Spleen (tissue), 11 donors: ENCODE results near the gene KLHL26. TPM values are rescaled to one million over a fixed set of nuclear protein-coding genes. Genes with fewer than 3 reads are reported as not detected.

Source experiments
- DNase-seq: peaks from one replicate; pipeline ENCODE4 v3.0.0-alpha.2; 2020
- H3K27ac ChIP-seq, 8 donors: fragments of 200-600 bp; sonication (generic) in 7 of 8; 1 replicate in 4 of 8; 2 replicates in 4 of 8; pipeline versions ENCODE4 v1.5.0 to v1.8.0; 2016 to 2021; ENCODE audit warnings: inconsistent platforms in 4 of 8, mild to moderate bottlenecking in 4 of 8, moderate library complexity in 1 of 8
- H3K27me3 ChIP-seq, 7 donors: fragments of 200-600 bp; sonication (generic) in 6 of 7; replicated peaks in 1 of 7; 1 replicate in 4 of 7; 2 replicates in 3 of 7; pipeline versions ENCODE4 v1.5.0 to v1.8.0; 2016 to 2021; ENCODE audit warnings: inconsistent platforms in 3 of 7, mild to moderate bottlenecking in 1 of 7
- H3K36me3 ChIP-seq, 6 donors: fragments of 200-600 bp; sonication (generic) in 5 of 6; 1 replicate in 4 of 6; 2 replicates in 2 of 6; pipeline versions ENCODE4 v1.5.0 to v1.8.0; 2016 to 2021; ENCODE audit warnings: inconsistent platforms in 2 of 6
- H3K4me1 ChIP-seq, 6 donors: fragments of 200-600 bp; sonication (generic) in 5 of 6; 1 replicate in 3 of 6; 2 replicates in 3 of 6; pipeline versions ENCODE4 v1.5.0 to v1.8.0; 2016 to 2021; ENCODE audit warnings: inconsistent platforms in 3 of 6
- H3K4me3 ChIP-seq, 8 donors: fragments of 200-600 bp; sonication (generic) in 7 of 8; 1 replicate in 4 of 8; 2 replicates in 4 of 8; pipeline versions ENCODE4 v1.5.0 to v1.8.0; 2016 to 2021; ENCODE audit warnings: inconsistent platforms in 4 of 8, mild to moderate bottlenecking in 4 of 8, moderate library complexity in 2 of 8
- H3K9me3 ChIP-seq, 8 donors: fragments of 200-600 bp; sonication (generic) in 7 of 8; 1 replicate in 4 of 8; 2 replicates in 4 of 8; pipeline versions ENCODE4 v1.5.0 to v1.8.0; 2016 to 2021; ENCODE audit warnings: inconsistent platforms in 4 of 8
- POLR2A ChIP-seq, 3 donors: fragments of 450-650 bp; IDR thresholded peaks; one replicate each; pipeline ENCODE4 v1.5.1; 2017; ENCODE audit warnings: antibody characterized with exemption in 3 of 3, mild to moderate bottlenecking in 1 of 3
- POLR2AphosphoS5 ChIP-seq, 3 donors: sonication (generic); formaldehyde crosslinking; IDR thresholded peaks; one replicate each; pipeline ENCODE4 v1.5.1; 2017; ENCODE audit warnings: antibody characterized with exemption in 3 of 3
- WGBS, 5 donors: extraction: QIAGEN DNeasy Blood & Tissue Kit in 3 of 5; methylation state at CpG; one replicate each; pipeline versions ENCODE4 v1.1.5 to v1.1.7; 2013 to 2018; 5-methylcytosine and 5-hydroxymethylcytosine counted together
- intact Hi-C: fragments of 100-400 bp; cut with DNase I; formaldehyde crosslinking; loops from one replicate; pipeline ENCODE4 v1.15.0; 2023; ENCODE audit warnings: low total_unique reads
- polyA plus RNA-seq, 3 donors: library from polyadenylated mRNA; stranded (reverse); fragments of 200-250 nt; gene quantifications; one replicate each; pipeline ENCODE4 v1.2.1, GENCODE V29; 2013
- total RNA-seq, 7 donors: library from RNA; depleted of rRNA in 3 of 7; stranded (reverse); fragments of >200 nt in 3 of 7; fragmentation: NEBNext Ultra II Directional in 4 of 7; extraction: Animal tissue kit (Norgen Biotek cat#: 25700) in 4 of 7; gene quantifications; one replicate each; pipeline versions ENCODE4 v1.1.0 to v1.2.1, GENCODE V29; 2016 to 2021
- TF ChIP-seq, protein P1 (sequence below), 11 experiments: fragments of 200-600 bp in 7 of 11; fragments of 450-650 bp in 4 of 11; sonication (generic) in 4 of 11; IDR thresholded peaks in 8 of 11; conservative IDR thresholded peaks in 3 of 11; 1 replicate in 7 of 11; 2 replicates in 4 of 11; pipeline versions ENCODE4 v1.4.0 to v1.8.0; 2016 to 2021; ENCODE audit warnings: antibody characterized with exemption in 11 of 11, inconsistent platforms in 4 of 11, mild to moderate bottlenecking in 1 of 11
- donor health status: healthy with polysubstance abuse.
- donor health status: DM: no; HTN: no; CAD: no; lungs with moderate emphysema.
- donor health status: DM: no; HTN: no; CAD: no.
- donor health status: Bipolar disorder and iron deficiency.
- donor health status: healthy.
- donor health status: DM: no; HTN: no; CAD: no.
- donor health status: DM: yes; HTN: yes; CAD: no.

The KLHL26 gene
- total and polyA plus RNA-seq, 10 donors: 1.7 to 23.1 (median 7.2) TPM

DNA sequence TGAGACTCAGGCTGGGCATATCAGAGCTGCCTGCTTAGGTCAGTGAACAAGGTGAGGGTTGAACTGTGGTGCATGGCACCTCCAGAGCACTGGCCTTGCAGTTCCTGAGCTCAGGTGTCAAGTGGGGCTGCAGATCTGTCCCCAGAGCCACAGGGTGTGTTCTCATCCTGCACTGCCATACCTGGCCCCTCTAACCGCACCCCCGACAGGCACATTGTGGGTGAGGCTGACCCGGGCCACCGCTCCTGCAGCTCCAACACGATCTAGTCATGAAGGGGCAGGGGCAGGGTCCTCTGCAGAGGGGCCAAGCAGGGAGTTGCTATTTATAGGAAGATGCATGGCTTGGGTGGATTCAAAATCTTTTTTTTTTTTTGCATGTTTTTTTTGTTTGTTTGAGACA is 30.0 kb downstream of the KLHL26 start:
- Histone ChIP-seq H3K4me3 (no peak overlapping the region), H3K4me1 (peaks cover 0 to 39% (median 17%) of the 10 kb centered on the region in 6 donors), H3K9me3 (no peaks in the 10 kb centered on the region), H3K27ac (no peak overlapping the region), H3K36me3 (peaks cover 0 to 81% (median 30%) of the 10 kb centered on the region in 6 donors), H3K27me3 (no peaks in the 10 kb centered on the region)
- 83 to 96% (median 92%) methylated on average over 5 of the region's 5 CpGs for WGBS, 5 donors
- no peak for DNase-seq
- intact Hi-C loops: no loop called here
- TF ChIP-seq POLR2AphosphoS5 (IDR thresholded peaks at IDR 0.05) (no peak), POLR2A (IDR thresholded peaks at IDR 0.05) (no peak)
- TF ChIP-seq, protein P1, sequence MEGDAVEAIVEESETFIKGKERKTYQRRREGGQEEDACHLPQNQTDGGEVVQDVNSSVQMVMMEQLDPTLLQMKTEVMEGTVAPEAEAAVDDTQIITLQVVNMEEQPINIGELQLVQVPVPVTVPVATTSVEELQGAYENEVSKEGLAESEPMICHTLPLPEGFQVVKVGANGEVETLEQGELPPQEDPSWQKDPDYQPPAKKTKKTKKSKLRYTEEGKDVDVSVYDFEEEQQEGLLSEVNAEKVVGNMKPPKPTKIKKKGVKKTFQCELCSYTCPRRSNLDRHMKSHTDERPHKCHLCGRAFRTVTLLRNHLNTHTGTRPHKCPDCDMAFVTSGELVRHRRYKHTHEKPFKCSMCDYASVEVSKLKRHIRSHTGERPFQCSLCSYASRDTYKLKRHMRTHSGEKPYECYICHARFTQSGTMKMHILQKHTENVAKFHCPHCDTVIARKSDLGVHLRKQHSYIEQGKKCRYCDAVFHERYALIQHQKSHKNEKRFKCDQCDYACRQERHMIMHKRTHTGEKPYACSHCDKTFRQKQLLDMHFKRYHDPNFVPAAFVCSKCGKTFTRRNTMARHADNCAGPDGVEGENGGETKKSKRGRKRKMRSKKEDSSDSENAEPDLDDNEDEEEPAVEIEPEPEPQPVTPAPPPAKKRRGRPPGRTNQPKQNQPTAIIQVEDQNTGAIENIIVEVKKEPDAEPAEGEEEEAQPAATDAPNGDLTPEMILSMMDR (IDR thresholded peaks at IDR 0.05 in 8 of 11, conservative IDR thresholded peaks at IDR 0.05 in 3 of 11): no peak

DNA sequence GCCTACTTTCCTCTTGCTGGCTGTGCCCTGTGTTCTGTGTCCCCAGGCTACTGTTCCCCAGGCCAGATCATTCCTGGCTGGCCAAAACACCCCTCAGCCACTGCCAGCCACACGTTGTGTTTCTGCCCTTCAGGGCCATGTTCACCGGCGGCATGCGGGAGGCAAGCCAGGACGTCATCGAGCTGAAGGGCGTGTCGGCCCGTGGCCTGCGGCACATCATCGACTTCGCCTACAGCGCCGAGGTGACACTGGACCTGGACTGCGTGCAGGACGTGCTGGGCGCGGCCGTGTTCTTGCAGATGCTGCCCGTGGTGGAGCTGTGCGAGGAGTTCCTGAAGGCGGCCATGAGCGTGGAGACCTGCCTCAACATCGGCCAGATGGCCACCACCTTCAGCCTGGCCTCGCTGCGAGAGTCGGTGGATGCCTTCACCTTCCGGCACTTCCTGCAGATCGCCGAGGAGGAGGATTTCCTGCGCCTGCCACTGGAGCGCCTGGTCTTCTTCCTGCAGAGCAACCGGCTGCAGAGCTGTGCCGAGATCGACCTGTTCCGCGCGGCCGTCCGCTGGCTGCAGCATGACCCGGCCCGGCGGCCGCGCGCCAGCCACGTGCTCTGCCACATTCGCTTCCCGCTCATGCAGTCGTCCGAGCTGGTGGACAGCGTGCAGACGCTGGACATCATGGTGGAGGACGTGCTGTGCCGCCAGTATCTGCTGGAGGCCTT is 30.9 kb downstream of the KLHL26 start:
- Histone ChIP-seq H3K27ac (no peak overlapping the region), H3K36me3 (peaks cover 0 to 85% (median 31%) of the 10 kb centered on the region in 6 donors), H3K4me3 (no peak overlapping the region), H3K9me3 (no peaks in the 10 kb centered on the region), H3K4me1 (peaks cover 0 to 37% (median 16%) of the 10 kb centered on the region in 6 donors), H3K27me3 (no peaks in the 10 kb centered on the region)
- WGBS, 5 donors: 95 to 97% (median 96%) methylated on average over 45 to 55 of the region's 55 CpGs
- intact Hi-C loops: no loop called here
- TF ChIP-seq POLR2AphosphoS5 (IDR thresholded peaks at IDR 0.05) (peak in 1 of 3 donors; percentile 18), POLR2A (IDR thresholded peaks at IDR 0.05) (no peak)
- no peak for DNase-seq

DNA sequence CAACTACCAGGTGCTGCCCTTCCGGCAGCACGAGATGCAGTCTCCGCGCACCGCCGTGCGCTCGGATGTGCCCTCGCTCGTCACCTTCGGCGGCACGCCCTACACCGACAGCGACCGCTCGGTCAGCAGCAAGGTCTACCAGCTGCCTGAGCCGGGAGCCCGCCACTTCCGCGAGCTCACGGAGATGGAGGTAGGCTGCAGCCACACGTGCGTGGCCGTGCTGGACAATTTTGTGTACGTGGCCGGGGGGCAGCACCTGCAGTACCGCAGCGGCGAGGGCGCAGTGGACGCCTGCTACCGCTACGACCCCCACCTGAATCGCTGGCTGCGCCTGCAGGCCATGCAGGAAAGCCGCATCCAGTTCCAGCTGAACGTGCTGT is 31.4 kb downstream of the KLHL26 start:
- intact Hi-C loops: no loop called here
- no peak overlapping the region for H3K4me3 ChIP-seq
- H3K27me3 ChIP-seq: no peaks in the 10 kb centered on the region
- peaks cover 0 to 85% (median 31%) of the 10 kb centered on the region in 6 donors for H3K36me3 ChIP-seq
- TF ChIP-seq, protein P1 (IDR thresholded peaks at IDR 0.05 in 8 of 11, conservative IDR thresholded peaks at IDR 0.05 in 3 of 11): no peak
- TF ChIP-seq POLR2AphosphoS5 (IDR thresholded peaks at IDR 0.05) (no peak), POLR2A (IDR thresholded peaks at IDR 0.05) (no peak)
- no peak for DNase-seq
- H3K27ac ChIP-seq: no peak overlapping the region
- no peaks in the 10 kb centered on the region for H3K9me3 ChIP-seq
- H3K4me1 ChIP-seq: peaks cover 0 to 31% (median 14%) of the 10 kb centered on the region in 6 donors
- 97 to 100% (median 98%) methylated on average over 1 to 38 of the region's 38 CpGs for WGBS, 5 donors

DNA sequence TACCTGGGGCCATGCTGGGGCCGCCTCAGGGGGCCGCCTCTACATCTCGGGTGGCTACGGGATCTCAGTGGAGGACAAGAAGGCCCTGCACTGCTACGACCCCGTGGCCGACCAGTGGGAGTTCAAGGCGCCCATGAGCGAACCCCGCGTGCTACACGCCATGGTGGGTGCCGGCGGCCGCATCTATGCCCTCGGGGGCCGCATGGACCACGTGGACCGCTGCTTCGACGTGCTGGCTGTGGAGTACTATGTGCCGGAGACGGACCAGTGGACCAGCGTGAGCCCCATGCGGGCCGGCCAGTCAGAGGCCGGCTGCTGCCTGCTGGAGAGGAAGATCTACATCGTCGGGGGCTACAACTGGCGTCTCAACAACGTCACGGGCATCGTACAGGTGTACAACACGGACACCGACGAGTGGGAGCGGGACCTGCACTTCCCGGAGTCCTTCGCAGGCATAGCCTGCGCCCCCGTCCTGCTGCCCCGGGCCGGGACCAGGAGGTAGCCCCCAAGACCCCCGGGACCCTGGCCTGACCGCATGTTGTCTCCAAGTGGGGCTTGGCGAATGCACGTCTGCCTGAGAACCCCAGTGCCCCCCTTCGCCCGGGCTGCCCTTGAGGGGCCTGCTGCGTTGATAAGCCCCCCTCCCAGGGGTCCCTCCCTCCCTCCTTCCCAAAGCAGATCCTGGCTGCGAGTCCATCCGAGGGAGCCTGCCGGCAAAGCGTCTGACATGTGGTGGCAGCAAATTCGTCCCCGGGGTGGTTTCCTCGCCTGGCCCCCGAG is 32.1 kb downstream of the KLHL26 start:
- H3K4me1 ChIP-seq: peaks cover 0 to 24% (median 8%) of the 10 kb centered on the region in 6 donors
- no peaks in the 10 kb centered on the region for H3K27me3 ChIP-seq
- no peak overlapping the region for H3K4me3 ChIP-seq
- 93 to 98% (median 96%) methylated on average over 35 to 58 of the region's 58 CpGs for whole genome bisulfite sequencing, 5 donors
- peaks cover 0 to 85% (median 31%) of the 10 kb centered on the region in 6 donors for H3K36me3 ChIP-seq
- DNase-seq: no peak
- no peaks in the 10 kb centered on the region for H3K9me3 ChIP-seq
- no peak overlapping the region for H3K27ac ChIP-seq
- TF ChIP-seq POLR2AphosphoS5 (IDR thresholded peaks at IDR 0.05) (no peak), POLR2A (IDR thresholded peaks at IDR 0.05) (no peak)
- TF ChIP-seq, protein P1 (IDR thresholded peaks at IDR 0.05 in 8 of 11, conservative IDR thresholded peaks at IDR 0.05 in 3 of 11): no peak
- intact Hi-C loops: no loop called here
